C1 segment of cervical spinal cord (tissue), 14 donors: ENCODE results near the gene AGRN.

Experiments
- DNase-seq, 14 donors: peaks; one replicate each; lab custom pipeline; 2025; lab: John Stamatoyannopoulos, UW

Gene AGRN

DNA sequence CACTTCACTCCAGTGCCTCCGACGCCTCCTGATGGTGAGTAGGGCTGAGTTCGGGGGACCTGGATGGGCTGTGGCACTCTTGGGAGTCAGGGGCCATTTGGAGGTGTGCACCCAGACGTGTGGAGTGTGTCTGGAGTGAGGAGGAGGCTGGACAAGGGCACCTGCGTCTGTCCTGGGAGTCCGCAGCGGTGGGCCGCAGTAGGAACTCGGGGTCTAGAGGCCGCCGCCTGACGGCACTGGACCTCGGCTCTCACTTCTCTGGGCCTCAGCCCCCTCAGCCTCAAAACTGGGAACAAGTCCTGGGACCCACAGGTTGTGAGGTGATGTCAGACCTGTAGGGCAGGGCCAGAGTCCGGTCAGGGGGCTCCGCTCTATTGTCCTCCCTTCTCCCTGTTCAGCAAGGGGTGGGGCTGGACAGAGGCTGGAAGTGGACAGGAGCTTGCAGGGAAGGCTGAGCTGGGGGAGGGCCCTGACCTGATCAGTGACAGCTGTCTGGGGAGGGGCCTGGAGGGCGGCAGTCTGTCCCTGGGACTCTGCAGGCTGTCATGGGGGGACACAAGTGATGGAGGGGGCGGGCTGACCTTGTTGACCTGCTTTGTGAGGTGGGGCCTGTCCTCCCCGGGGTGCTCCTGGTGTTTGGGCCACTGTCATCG lies 15.5 kb downstream of the AGRN start:
- no peak for DNase-seq

DNA sequence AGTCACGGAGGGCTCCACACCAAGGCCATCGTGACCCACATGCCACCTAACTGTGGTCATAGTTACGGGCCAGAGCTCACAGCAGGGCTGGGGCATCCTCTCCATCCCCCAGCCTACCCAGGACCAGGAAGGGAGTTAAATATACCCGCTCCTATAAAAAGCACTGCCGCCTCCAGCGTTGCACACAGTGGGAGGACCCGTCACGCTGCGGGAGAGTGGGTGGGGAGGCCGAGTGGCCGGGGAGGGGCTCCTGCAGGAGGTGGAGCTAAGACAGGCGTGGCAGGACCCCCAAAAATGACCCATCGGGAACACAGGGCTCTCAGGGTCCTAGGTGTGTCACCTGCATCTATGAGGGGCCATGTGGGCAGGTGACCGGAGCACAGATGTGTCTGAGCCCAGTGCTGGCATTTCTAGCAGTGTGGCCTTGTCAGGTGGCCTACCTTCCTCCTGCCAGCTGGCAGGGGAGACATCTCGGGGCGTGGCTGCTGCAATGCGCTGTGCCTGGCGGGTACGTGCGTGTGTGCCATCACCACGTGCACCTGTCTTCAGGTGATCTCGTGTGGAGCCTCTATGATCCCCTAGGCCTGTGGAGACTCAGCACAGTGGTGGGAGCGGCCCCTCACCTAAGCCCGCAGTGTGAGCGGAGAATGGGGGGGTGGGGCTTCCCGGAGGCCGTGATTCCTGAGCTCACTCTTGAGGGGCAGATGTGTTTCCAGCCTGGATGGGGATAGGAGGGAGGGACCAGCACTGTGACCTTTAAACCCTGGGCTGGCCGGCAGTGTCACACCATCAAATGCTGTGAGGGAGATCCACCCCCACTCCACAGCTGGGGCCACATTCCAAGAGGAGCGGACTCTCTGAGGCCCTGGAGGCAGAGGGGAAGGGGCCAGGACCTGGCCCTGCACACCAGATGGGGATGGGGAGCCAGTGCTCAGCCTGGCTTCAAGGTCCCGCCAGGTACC lies 17.7 kb downstream of the AGRN start:
- no peak for DNase-seq

DNA sequence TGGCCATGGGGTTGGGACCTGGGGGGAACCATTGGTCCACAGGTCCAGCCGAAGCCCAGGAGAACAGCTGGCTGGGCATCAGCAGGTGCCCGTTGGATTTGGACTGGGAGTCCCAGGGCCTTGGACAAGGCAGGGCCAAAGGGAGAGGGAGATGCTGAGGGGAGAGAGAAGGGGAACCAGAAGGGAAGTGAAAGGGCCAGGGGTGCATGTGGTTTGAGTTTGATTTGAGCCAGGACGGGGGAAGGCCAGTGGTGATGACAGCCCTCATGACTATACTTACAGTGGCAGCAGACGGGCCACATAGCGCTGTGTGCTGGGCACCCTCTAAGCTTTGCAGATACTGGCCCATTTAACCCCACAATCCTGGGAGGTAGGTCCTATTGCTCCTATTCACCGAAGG lies 18.8 kb downstream of the AGRN start:
- DNase-seq: no peak

DNA sequence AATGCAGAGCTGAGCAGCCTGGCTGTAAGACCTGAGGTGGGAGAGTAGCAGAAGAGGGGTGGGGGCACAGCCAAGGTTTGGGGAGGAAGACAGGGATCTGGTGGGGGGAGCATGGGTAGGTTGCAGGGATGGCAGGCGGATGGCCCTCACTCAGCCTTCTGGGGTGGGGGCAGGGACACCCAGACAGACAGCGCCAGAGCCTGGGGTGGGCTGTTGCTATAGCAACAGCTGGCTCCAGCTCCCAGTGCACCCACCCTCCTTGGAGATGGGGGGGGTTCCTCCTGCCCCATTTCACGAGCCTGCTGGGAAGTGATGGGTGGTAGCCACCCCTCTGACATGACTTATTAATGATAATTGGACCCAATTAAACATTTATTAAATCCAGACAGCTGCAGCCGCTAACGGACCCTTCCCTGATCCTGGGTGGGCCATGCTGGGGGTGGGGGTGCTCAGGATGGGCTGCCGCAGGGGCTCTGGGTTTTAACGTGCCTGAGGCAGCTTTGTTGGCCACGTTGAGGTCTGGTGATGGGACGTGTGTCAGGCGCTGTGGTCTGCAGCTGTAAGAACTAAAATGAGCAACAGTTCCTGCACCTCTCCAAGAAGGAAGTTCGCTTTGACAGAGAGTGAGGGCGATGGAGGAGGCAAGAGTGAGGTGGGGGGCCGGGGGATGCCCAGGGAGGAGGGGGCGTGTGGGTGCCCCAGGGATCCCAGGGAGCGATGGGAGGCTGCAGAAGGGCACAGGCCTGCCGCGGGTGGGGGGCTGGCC lies 19.4 kb downstream of the AGRN start:
- no peak for DNase-seq

DNA sequence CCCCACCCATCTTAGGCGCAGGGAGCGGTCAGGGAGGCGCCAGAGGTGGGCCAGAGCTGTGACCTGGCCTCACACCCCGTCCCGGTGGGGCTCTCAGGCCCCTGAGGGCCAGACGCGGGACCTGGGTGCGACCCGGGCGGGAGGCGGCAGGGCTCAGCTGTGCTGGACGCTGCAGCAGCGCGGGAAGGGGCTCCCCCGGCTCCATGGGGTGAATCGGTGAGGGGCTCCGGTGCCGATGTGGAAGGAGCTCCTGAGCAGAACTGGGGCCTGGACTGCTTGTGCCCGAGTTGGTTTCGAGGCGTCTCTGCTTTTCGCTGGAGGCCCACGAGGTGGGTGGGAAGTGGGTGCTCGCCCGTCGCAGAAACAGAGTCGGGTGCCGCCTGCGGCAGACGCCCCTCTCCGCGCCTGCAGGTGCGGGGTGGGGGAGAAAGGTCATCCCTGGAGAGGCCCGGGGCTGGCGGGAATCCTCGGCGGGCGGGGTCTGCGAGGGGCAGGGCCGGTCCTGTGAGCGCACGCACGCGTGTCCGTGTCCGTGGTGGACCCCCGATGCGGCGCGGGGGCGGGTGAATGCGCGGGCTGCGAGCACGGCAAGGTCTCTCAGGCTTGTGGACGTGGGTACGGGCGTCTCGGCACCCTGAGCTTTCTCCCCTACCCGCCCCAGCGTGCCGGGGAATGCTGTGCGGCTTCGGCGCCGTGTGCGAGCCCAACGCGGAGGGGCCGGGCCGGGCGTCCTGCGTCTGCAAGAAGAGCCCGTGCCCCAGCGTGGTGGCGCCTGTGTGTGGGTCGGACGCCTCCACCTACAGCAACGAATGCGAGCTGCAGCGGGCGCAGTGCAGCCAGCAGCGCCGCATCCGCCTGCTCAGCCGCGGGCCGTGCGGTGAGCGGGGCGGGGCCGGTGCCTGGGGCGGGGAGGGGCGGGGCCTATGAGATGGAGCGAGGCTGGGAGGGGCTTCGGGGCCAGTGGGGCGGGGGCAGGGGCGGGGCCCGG lies 20.4 kb downstream of the AGRN start:
- DNase-seq: peak in 8 of 14 donors; percentile 13 to 64 (median 28)

DNA sequence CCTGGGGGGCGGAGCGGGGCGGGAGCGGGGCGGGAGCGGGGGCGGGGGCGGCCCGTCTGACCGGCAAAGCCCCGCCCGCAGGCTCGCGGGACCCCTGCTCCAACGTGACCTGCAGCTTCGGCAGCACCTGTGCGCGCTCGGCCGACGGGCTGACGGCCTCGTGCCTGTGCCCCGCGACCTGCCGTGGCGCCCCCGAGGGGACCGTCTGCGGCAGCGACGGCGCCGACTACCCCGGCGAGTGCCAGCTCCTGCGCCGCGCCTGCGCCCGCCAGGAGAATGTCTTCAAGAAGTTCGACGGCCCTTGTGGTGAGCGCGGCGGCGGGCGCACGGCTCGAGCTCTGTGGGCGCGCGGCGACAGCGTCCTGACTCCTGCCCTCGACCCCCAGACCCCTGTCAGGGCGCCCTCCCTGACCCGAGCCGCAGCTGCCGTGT lies 21.2 kb downstream of the AGRN start:
- DNase-seq: no peak

DNA sequence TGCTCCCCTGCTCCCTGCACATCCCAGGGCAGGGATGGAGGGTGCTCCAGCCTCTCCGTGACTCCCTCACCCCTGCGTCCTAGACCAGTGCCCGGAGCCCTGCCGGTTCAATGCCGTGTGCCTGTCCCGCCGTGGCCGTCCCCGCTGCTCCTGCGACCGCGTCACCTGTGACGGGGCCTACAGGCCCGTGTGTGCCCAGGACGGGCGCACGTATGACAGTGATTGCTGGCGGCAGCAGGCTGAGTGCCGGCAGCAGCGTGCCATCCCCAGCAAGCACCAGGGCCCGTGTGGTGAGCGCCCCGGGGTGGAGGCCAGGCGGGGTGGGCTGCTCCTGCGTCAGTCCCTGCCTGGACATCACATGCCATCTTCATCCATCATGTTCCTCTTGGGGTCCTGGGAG lies 22.0 kb downstream of the AGRN start:
- DNase-seq: no peak

DNA sequence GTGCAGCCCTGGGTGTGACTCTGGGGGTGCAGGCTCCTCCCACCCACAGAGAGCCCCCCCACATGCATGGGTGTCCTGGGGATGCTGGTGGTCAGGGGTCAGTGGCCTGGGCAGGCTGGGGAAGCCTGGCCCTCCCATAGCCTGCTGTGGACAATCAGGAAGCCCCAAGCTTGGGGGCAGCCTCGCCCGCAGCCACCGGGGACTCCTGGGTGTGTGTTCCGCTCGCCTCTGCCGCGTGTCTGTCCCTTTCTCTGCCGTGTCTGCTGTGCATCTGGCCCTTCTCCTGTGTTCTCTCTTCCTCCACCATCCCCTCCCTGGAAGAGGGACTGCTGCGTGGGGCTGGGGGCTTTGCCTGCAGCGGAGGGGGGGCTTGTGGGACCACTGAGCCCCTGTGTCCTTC lies 22.9 kb downstream of the AGRN start:
- DNase-seq: no peak

DNA sequence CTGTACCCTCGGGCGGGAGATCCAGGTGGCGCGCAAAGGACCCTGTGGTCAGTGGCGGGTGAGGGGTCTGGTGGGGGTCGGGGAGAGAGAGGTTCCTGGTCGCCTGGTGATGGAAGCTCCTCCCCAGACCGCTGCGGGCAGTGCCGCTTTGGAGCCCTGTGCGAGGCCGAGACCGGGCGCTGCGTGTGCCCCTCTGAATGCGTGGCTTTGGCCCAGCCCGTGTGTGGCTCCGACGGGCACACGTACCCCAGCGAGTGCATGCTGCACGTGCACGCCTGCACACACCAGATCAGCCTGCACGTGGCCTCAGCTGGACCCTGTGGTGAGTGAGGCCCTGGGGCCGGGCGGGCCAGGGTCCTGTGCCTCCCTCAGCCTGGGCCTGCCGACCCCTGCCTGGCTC lies 23.5 kb downstream of the AGRN start:
- no peak for DNase-seq

DNA sequence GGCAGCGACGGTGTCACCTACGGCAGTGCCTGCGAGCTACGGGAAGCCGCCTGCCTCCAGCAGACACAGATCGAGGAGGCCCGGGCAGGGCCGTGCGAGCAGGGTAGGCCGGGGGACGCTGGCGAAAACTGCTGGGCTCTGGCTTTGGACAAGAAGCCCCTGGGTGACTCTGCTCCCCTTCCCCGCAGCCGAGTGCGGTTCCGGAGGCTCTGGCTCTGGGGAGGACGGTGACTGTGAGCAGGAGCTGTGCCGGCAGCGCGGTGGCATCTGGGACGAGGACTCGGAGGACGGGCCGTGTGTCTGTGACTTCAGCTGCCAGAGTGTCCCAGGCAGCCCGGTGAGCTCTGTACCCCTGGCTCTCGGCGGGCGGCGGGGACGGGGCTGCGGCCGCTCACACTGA lies 24.0 kb downstream of the AGRN start:
- DNase-seq: no peak

DNA sequence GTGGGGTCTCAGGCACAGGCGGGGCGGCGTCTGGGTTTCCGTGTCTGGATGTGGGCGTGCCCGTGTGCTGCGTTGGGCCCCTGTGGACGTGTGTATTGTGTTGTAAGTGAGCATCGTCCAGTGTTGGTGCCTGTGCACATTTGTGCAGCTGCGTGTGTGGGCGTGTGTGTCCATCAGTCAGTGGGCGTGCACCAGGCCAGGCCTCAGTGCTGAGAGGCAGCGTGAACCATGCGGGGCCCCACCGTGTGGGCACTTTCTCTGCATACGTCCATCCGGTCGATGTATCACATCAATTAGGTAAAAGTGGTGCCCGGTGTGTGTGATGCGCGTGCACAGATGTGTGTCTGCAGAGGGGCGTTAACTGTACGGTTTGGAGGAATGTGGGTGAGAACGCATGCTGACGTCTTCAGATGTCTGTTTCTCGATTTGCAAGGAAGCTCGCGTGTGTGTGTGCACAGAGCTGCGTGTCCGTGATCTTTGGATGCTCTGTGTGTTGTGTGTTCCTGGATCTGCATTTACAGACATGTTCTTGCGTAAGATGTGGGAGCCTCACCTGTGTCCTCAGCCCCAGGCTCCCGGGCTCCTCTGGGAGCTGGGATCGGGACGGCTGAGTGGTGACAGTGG lies 24.6 kb downstream of the AGRN start:
- no peak for DNase-seq

DNA sequence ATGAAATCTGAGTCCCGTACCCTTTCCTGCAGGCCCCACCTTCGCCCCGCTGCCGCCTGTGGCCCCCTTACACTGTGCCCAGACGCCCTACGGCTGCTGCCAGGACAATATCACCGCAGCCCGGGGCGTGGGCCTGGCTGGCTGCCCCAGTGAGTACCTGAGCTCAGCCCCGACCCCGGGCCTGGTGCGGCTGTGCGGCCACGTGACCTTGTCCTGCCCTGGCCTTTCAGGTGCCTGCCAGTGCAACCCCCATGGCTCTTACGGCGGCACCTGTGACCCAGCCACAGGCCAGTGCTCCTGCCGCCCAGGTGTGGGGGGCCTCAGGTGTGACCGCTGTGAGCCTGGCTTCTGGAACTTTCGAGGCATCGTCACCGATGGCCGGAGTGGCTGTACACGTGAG lies 25.2 kb downstream of the AGRN start:
- no peak for DNase-seq

DNA sequence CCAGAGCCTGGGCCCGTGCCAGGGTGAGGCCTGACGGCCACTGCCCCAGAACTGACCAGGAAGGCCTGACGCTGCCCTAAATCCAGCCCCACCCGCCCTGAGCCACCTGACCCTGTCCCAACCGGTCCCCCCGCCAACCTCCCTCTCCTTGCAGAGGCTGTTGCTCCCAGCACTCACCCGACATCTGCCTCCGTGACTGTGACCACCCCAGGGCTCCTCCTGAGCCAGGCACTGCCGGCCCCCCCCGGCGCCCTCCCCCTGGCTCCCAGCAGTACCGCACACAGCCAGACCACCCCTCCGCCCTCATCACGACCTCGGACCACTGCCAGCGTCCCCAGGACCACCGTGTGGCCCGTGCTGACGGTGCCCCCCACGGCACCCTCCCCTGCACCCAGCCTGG lies 26.3 kb downstream of the AGRN start:
- no peak for DNase-seq

DNA sequence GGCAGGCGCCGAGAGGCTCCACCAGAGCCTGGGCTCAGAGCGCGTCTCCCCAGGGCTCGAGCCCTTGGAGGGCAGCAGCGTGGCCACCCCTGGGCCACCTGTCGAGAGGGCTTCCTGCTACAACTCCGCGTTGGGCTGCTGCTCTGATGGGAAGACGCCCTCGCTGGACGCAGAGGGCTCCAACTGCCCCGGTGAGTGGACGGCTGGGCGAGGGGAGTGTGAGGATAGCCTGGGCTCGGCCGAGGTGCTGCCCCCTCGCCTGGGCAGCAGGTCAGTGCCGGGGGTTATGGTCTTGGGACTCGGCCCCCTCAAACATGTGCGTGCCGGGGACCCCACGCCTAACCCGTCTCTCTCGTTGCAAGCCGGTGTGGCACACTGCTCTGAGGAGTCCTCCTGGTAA lies 26.8 kb downstream of the AGRN start:
- no peak for DNase-seq

DNA sequence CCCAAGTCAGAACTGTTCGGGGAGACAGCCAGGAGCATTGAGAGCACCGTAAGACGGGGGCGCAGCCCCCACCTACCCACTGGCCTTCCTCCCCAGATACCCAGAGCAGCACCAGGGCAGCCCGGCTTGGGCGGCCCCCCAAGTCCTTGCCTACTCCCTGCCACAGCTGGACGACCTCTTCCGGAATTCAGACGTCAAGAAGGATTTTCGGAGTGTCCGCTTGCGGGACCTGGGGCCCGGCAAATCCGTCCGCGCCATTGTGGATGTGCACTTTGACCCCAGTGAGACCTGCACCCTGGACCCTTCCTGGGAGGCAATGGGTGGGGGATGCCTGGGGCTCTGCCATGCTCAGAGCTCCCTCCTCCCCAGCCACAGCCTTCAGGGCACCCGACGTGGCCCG lies 27.5 kb downstream of the AGRN start:
- DNase-seq: no peak

DNA sequence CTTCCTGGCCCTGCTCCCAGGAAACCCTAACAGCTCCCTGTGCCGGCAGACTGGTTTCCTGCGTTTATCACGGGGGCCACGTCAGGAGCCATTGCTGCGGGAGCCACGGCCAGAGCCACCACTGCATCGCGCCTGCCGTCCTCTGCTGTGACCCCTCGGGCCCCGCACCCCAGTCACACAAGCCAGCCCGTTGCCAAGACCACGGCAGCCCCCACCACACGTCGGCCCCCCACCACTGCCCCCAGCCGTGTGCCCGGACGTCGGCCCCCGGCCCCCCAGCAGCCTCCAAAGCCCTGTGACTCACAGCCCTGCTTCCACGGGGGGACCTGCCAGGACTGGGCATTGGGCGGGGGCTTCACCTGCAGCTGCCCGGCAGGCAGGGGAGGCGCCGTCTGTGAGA lies 28.0 kb downstream of the AGRN start:
- no peak for DNase-seq

DNA sequence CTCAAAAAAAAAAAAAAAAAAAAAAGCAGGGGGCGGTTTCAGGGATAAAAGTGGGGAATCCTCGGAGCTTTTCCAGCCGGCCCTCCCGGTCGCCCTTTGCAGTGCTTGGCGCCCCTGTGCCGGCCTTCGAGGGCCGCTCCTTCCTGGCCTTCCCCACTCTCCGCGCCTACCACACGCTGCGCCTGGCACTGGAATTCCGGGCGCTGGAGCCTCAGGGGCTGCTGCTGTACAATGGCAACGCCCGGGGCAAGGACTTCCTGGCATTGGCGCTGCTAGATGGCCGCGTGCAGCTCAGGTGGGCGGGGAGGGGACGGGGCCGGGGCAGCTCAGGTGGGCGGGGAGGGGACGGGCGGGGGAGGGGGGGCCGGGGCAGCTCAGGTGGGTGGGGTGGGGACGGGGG lies 28.8 kb downstream of the AGRN start:
- no peak for DNase-seq

DNA sequence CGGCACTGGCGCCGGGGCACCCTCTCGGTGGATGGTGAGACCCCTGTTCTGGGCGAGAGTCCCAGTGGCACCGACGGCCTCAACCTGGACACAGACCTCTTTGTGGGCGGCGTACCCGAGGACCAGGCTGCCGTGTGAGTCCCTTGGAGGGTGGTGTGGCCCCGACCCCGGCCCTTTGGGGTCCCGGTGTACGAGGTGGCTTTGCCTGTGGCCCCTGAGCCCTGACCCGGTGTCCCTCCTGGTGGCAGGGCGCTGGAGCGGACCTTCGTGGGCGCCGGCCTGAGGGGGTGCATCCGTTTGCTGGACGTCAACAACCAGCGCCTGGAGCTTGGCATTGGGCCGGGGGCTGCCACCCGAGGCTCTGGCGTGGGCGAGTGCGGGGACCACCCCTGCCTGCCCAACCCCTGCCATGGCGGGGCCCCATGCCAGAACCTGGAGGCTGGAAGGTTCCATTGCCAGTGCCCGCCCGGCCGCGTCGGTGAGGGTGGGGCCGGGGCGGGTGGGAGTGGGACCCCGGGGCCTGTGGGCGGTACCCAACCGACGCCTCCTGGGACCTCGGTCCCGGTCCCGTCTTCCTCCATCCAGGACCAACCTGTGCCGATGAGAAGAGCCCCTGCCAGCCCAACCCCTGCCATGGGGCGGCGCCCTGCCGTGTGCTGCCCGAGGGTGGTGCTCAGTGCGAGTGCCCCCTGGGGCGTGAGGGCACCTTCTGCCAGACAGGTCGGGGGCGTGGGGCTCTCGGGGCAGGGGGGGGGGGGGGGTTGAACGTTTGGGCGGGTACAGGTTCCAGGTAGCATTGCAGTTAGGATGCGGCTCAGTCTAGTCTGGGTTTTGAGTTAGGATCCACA lies 29.6 kb downstream of the AGRN start:
- DNase-seq: no peak

DNA sequence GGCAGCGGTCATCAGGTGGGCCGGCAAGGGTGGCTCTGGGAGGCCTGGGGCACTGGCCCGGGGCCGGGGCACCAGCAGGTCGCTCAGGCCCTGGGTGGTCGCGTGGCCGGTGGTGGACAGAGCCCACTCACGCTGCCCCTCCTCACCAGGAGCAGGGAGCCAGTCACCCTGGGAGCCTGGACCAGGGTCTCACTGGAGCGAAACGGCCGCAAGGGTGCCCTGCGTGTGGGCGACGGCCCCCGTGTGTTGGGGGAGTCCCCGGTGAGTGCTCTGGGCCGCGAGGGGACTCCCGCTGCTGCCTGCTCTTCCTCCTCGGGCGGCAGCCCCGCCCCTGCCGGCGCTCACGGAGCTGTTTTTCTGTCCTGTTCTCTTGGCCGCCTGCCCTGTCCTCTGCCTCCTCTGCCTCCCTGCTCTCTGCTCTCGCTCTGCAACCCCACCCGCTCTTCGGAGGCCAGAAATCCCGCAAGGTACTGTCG lies 30.7 kb downstream of the AGRN start:
- no peak for DNase-seq
